A673 (cell line): ENCODE results near the gene HMGCS1. TPM values are rescaled to one million over a fixed set of nuclear protein-coding genes. Genes with fewer than 3 reads are reported as not detected.

Source experiments
- BruUV-seq: library from RNA; stranded (reverse); fragments of 400-500 nt; replicated peaks from 2 replicates; lab custom pipeline; 2021; lab: Mats Ljungman, UMichigan
- CTCF ChIA-PET: fragments of 300-600 bp; sonication (Branson Sonifier 250); formaldehyde crosslinking; loops from one replicate; lab custom pipeline; 2022; ENCODE audit warnings: antibody characterized with exemption; lab: Charles Lee
- POLR2A ChIA-PET: fragments of 300-600 bp; sonication (Branson Sonifier 250); formaldehyde crosslinking; loops from one replicate; lab custom pipeline; 2022; ENCODE audit warnings: antibody characterized with exemption; ENCODE audit not compliant: low non-redundant PET; lab: Charles Lee
- DNase-seq: peaks from one replicate; pipeline ENCODE4 v3.0.0-alpha.2; 2015; ENCODE audit warnings: low spot score
- H3K27ac ChIP-seq: fragments of 200-600 bp; sonication (generic); 2 replicates; pipeline ENCODE4 v1.5.1; 2016; ENCODE audit warnings: mixed run types, low read depth, mild to moderate bottlenecking, mixed read lengths, antibody characterized with exemption, low read length; ENCODE audit not compliant: poor library complexity, severe bottlenecking
- H3K27me3 ChIP-seq: fragments of 200-600 bp; sonication (generic); replicated peaks from 2 replicates; pipeline ENCODE4 v1.6.1; 2017; ENCODE audit warnings: mixed run types, low read depth, mild to moderate bottlenecking, mixed read lengths, antibody characterized with exemption, low read length; ENCODE audit not compliant: insufficient read depth, poor library complexity
- H3K36me3 ChIP-seq: fragments of 200-600 bp; sonication (generic); 2 replicates; pipeline ENCODE4 v1.6.1; 2016; ENCODE audit warnings: mixed run types, mild to moderate bottlenecking, mixed read lengths, antibody characterized with exemption, low read length; ENCODE audit not compliant: insufficient read depth, poor library complexity, severe bottlenecking
- H3K4me1 ChIP-seq: fragments of 200-600 bp; sonication (generic); 2 replicates; pipeline ENCODE4 v1.6.1; 2017; ENCODE audit warnings: mixed run types, mild to moderate bottlenecking, mixed read lengths, antibody characterized with exemption, low read length; ENCODE audit not compliant: insufficient read depth, poor library complexity, severe bottlenecking
- H3K4me3 ChIP-seq: fragments of 200-600 bp; sonication (generic); 2 replicates; pipeline ENCODE4 v1.5.1; 2016; ENCODE audit warnings: low read depth, mixed run types, mild to moderate bottlenecking, mixed read lengths, low read length; ENCODE audit not compliant: poor library complexity, severe bottlenecking
- H3K9me3 ChIP-seq: fragments of 200-600 bp; sonication (generic); 2 replicates; pipeline ENCODE4 v1.6.1; 2016; ENCODE audit warnings: mixed run types, low read depth, mild to moderate bottlenecking, mixed read lengths, antibody characterized with exemption, low read length; ENCODE audit not compliant: poor library complexity, severe bottlenecking
- CTCF ChIP-seq: fragments of 300-800, 200-600 bp; sonication (generic); conservative IDR thresholded peaks from 2 replicates; pipeline ENCODE4 v1.5.1; 2017; ENCODE audit warnings: low read depth, mild to moderate bottlenecking, antibody characterized with exemption, low read length, moderate library complexity, mixed read lengths
- EZH2 ChIP-seq: fragments of 200-600 bp; sonication (generic); IDR thresholded peaks from 2 replicates; pipeline ENCODE4 v1.6.1; 2017; ENCODE audit warnings: borderline replicate concordance, low read depth, mild to moderate bottlenecking, mixed read lengths, antibody characterized with exemption, low read length; ENCODE audit not compliant: poor library complexity, severe bottlenecking
- intact Hi-C: fragments of 100-400 bp; cut with micrococcal nuclease; formaldehyde crosslinking; loops from one replicate; pipeline ENCODE4 v1.10.0; 2022; ENCODE audit not compliant: unreplicated experiment
- total RNA-seq: library from RNA; stranded (reverse); gene quantifications from 2 replicates; pipeline ENCODE4 v1.2.3, GENCODE V29; 2021

Gene HMGCS1
- total RNA-seq, 1 experiment from 2014 or later, result 162 TPM

- no peak overlapping the region for H3K4me3 ChIP-seq
- no peak overlapping the region for H3K27ac ChIP-seq
- no peak for DNase-seq
- no peaks in the 10 kb centered on the region for H3K27me3 ChIP-seq
- ChIA-PET POLR2A (no interaction called here), CTCF (no interaction called here)
- H3K9me3 ChIP-seq, result no peaks in the 10 kb centered on the region
- peaks cover 75% of the 10 kb centered on the region for H3K36me3 ChIP-seq
- BruUV-seq, result no TSS peak
- intact Hi-C loops, result loop anchor here (10.0 kb wide), 2 partner anchors 177 to 237 kb away; partner anchors contain the start of gene ZNF131
- peaks cover 19% of the 10 kb centered on the region for H3K4me1 ChIP-seq
- TF ChIP-seq CTCF (no peak), EZH2 (no peak)
These were observed 11.5 kb downstream of the HMGCS1 start for GRCh38 chr5:43301653-43302091.

- TF ChIP-seq CTCF (no peak), EZH2 (no peak)
- peaks cover 19% of the 10 kb centered on the region for H3K4me1 ChIP-seq
- H3K4me3 ChIP-seq, result no peak overlapping the region
- no peaks in the 10 kb centered on the region for H3K9me3 ChIP-seq
- ChIA-PET POLR2A (no interaction called here), CTCF (no interaction called here)
- H3K27ac ChIP-seq, result no peak overlapping the region
- intact Hi-C loops, result loop anchor here (10.0 kb wide), 2 partner anchors 175 to 235 kb away; partner anchors contain the start of gene ZNF131
- H3K27me3 ChIP-seq, result no peaks in the 10 kb centered on the region
- no peak for DNase-seq
- H3K36me3 ChIP-seq, result peaks cover 91% of the 10 kb centered on the region
- no TSS peak for BruUV-seq
These were observed 13.1 kb downstream of the HMGCS1 start for GRCh38 chr5:43300112-43300511.

GRCh38 chr5:43298443-43298842 lies 14.8 kb downstream of the HMGCS1 start:
- Histone ChIP-seq H3K27me3 (no peaks in the 10 kb centered on the region), H3K27ac (no peak overlapping the region), H3K4me3 (no peak overlapping the region), H3K9me3 (no peaks in the 10 kb centered on the region), H3K36me3 (peaks cover 92% of the 10 kb centered on the region), H3K4me1 (peaks cover 12% of the 10 kb centered on the region)
- no peak for DNase-seq
- no TSS peak for BruUV-seq
- ChIA-PET POLR2A (no interaction called here), CTCF (no interaction called here)
- intact Hi-C loops, result no loop called here
- TF ChIP-seq EZH2 (no peak), CTCF (no peak)
